Keratinocyte (primary cell): ENCODE measurements around the gene KIF5A. TPM values are rescaled to one million over a fixed set of nuclear protein-coding genes. Genes with fewer than 3 reads are reported as not detected.

Experiments
- DNase-seq: peaks from one replicate; pipeline ENCODE4 v3.0.0-alpha.2; 2011; ENCODE audit warnings: low read depth, missing footprints, low spot score
- FAIRE-seq: peaks from 2 replicates; lab custom pipeline; 2011; peaks lifted over from hg19 to GRCh38; lab: Jason Lieb, UNC
- H2AFZ ChIP-seq: 2 replicates; pipeline ENCODE4 v1.6.0; 2012; ENCODE audit warnings: low read length, control low read depth, inconsistent platforms; ENCODE audit not compliant: control insufficient read depth
- H3K27ac ChIP-seq: 2 replicates; pipeline ENCODE4 v1.5.1; 2011; ENCODE audit warnings: low read length; ENCODE audit not compliant: control insufficient read depth, insufficient read depth
- H3K27me3 ChIP-seq: 3 replicates; pipeline ENCODE4 v1.6.0; 2011; ENCODE audit warnings: low read length; ENCODE audit not compliant: control insufficient read depth, insufficient read depth; ENCODE audit errors: extremely low read depth
- H3K36me3 ChIP-seq, 2 experiments: 2 replicates in 1 of 2; 3 replicates in 1 of 2; pipeline ENCODE4 v1.5.1; 2011; ENCODE audit warnings: low read length in 2 of 2, mild to moderate bottlenecking in 1 of 2; ENCODE audit not compliant: control insufficient read depth in 2 of 2, insufficient read depth in 2 of 2; ENCODE audit errors: extremely low read depth in 1 of 2
- H3K4me1 ChIP-seq: 3 replicates; pipeline ENCODE4 v1.5.1; 2011; ENCODE audit warnings: low read length; ENCODE audit not compliant: control insufficient read depth, insufficient read depth; ENCODE audit errors: extremely low read depth
- H3K4me2 ChIP-seq: 3 replicates; pipeline ENCODE4 v1.6.0; 2011; ENCODE audit warnings: low read depth, low read length; ENCODE audit not compliant: control insufficient read depth, insufficient read depth; ENCODE audit errors: extremely low read depth
- H3K4me3 ChIP-seq, 3 experiments: fragments of 200-600 bp in 1 of 3; sonication (generic) in 1 of 3; 2 replicates in 2 of 3; 3 replicates in 1 of 3; pipeline ENCODE4 v1.5.1; 2011 to 2016; ENCODE audit warnings: low read length in 3 of 3, mild to moderate bottlenecking in 3 of 3, control low read depth in 2 of 3, inconsistent platforms in 1 of 3, low read depth in 1 of 3, mixed read lengths in 1 of 3, mixed run types in 1 of 3, moderate library complexity in 1 of 3; ENCODE audit not compliant: control insufficient read depth in 2 of 3, insufficient read depth in 2 of 3; ENCODE audit errors: extremely low read depth in 1 of 3
- H3K79me2 ChIP-seq: 2 replicates; pipeline ENCODE4 v1.6.0; 2012; ENCODE audit warnings: low read length; ENCODE audit not compliant: control insufficient read depth, insufficient read depth
- H3K9ac ChIP-seq: 3 replicates; pipeline ENCODE4 v1.6.0; 2011; ENCODE audit warnings: low read length; ENCODE audit not compliant: control insufficient read depth, insufficient read depth; ENCODE audit errors: extremely low read depth
- H3K9me1 ChIP-seq: 3 replicates; pipeline ENCODE4 v1.6.0; 2011; ENCODE audit warnings: low read length; ENCODE audit not compliant: control insufficient read depth, insufficient read depth; ENCODE audit errors: extremely low read depth
- H3K9me3 ChIP-seq: 2 replicates; pipeline ENCODE4 v1.5.1; 2012; ENCODE audit warnings: low read depth, low read length; ENCODE audit not compliant: control insufficient read depth
- H4K20me1 ChIP-seq: 3 replicates; pipeline ENCODE4 v1.6.0; 2011; ENCODE audit warnings: low read length; ENCODE audit not compliant: control insufficient read depth, insufficient read depth; ENCODE audit errors: extremely low read depth
- EZH2 ChIP-seq: IDR thresholded peaks from one replicate; pipeline ENCODE4 v1.6.1; 2012; ENCODE audit warnings: inconsistent platforms, mild to moderate bottlenecking, low read length, moderate library complexity
- dilution Hi-C: fragments of 300-500 bp; cut with MboI; formaldehyde crosslinking; loops from one replicate; pipeline ENCODE4 v1.7.0; 2020; ENCODE audit warnings: low sequenced_read_pairs; ENCODE audit not compliant: extremely low pct_ligation_motif_present
- polyA plus RNA-seq, 5 experiments: library from polyadenylated mRNA; depleted of rRNA in 3 of 5; stranded (reverse) in 3 of 5; stranded (forward) in 1 of 5; unstranded in 1 of 5; fragments of >200 nt; gene quantifications; 1 replicate in 1 of 5; 2 replicates in 3 of 5; 3 replicates in 1 of 5; pipeline versions ENCODE4 v1.2.1 to v1.2.3, GENCODE V29; 2011 to 2012; ENCODE audit warnings: missing spikeins in 2 of 5, low read depth in 1 of 5, low replicate concordance in 1 of 5
- TF ChIP-seq, protein P1 (sequence below), 3 experiments: IDR thresholded peaks in 1 of 3; conservative IDR thresholded peaks in 1 of 3; optimal IDR thresholded peaks in 1 of 3; 2 replicates in 2 of 3; 3 replicates in 1 of 3; pipeline versions ENCODE3 to v1.5.1; 2011; ENCODE audit warnings: low read length in 3 of 3, mild to moderate bottlenecking in 3 of 3, moderate library complexity in 2 of 3, control low read depth in 1 of 3, inconsistent platforms in 1 of 3; ENCODE audit not compliant: insufficient read depth in 2 of 3; ENCODE audit errors: extremely low read depth in 1 of 3

KIF5A gene
- polyA plus RNA-seq, 1 donor (not counting 4 experiments of a cell fraction or from before 2014, with no cell fraction given), result 0.05 TPM

DNA sequence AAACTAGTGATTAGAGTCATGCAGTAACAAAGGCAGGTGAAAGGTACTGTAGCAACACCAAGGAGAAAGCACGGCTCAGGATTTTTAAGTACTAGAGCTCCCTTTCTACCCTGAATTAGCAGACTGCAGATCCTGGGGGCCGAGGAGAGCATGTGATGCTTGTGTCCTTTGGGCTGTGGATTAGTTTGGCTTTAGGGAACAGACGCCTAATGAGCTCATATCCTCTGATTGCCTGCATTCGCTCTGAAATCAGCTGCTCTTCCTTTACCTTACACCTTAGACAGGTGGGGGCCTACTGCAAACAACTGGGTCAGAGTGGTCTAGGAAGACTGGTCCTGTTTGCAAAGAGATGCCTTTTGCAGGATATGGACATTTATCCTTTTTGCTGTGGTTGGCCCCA lies 43.3 kb downstream of the KIF5A start:
- Histone ChIP-seq H3K4me3 (no peak overlapping the region), H3K4me2 (peak overlapping the region; percentile 100), H3K9me1 (peaks cover 6% of the 10 kb centered on the region), H4K20me1 (no peaks in the 10 kb centered on the region), H3K36me3 (peaks cover 16 to 20% of the 10 kb centered on the region in 2 experiments), H3K79me2 (peaks cover 22% of the 10 kb centered on the region), H3K4me1 (peaks cover 22% of the 10 kb centered on the region), H3K27me3 (peaks cover under 1% of the 10 kb centered on the region), H3K27ac (no peak overlapping the region), H3K9ac (no peak overlapping the region), H3K9me3 (no peaks in the 10 kb centered on the region), H2AFZ (no peak overlapping the region)
- no peak for DNase-seq
- TF ChIP-seq EZH2, result no peak
- TF ChIP-seq, protein P1, sequence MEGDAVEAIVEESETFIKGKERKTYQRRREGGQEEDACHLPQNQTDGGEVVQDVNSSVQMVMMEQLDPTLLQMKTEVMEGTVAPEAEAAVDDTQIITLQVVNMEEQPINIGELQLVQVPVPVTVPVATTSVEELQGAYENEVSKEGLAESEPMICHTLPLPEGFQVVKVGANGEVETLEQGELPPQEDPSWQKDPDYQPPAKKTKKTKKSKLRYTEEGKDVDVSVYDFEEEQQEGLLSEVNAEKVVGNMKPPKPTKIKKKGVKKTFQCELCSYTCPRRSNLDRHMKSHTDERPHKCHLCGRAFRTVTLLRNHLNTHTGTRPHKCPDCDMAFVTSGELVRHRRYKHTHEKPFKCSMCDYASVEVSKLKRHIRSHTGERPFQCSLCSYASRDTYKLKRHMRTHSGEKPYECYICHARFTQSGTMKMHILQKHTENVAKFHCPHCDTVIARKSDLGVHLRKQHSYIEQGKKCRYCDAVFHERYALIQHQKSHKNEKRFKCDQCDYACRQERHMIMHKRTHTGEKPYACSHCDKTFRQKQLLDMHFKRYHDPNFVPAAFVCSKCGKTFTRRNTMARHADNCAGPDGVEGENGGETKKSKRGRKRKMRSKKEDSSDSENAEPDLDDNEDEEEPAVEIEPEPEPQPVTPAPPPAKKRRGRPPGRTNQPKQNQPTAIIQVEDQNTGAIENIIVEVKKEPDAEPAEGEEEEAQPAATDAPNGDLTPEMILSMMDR (optimal IDR thresholded peaks at IDR 0.05 in 1 of 3, IDR thresholded peaks at IDR 0.05 in 1 of 3, conservative IDR thresholded peaks at IDR 0.05 in 1 of 3; ENCODE audit: extremely low read depth in 1 of 3, insufficient read depth in 2 of 3, low read length in 3 of 3), result no peak
- no peak for FAIRE-seq
- dilution Hi-C loops, result loop anchor here (25.0 kb wide), 1 partner anchor 144 kb away; the partner anchor contains the start of genes AGAP2 and TSPAN31

DNA sequence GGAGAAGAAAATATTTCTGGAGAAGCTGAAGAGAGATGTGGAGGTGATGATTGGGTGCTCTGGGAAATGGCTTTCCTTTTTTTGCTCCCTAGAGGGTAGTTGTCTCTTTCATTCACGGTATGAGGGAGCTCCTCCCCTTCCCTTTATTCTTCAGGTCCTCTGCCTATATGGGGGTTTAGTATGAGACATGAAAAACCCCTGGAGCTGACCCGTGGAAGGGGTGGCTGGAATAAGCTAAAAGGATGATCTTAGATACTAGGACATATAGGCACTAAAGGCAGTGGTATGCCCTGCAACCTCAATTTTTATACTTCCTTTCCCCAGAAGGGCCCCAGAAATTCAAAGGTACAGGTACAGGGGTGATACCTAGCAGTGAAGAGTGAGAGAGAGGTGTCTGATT lies 50.6 kb downstream of the KIF5A start:
- TF ChIP-seq, protein P1 (optimal IDR thresholded peaks at IDR 0.05 in 1 of 3, IDR thresholded peaks at IDR 0.05 in 1 of 3, conservative IDR thresholded peaks at IDR 0.05 in 1 of 3; ENCODE audit: extremely low read depth in 1 of 3, insufficient read depth in 2 of 3, low read length in 3 of 3), result no peak
- TF ChIP-seq EZH2, result no peak
- Histone ChIP-seq H3K27me3 (peaks cover 5% of the 10 kb centered on the region), H4K20me1 (no peaks in the 10 kb centered on the region), H3K36me3 (peaks cover 22 to 40% of the 10 kb centered on the region in 2 experiments), H3K27ac (no peak overlapping the region), H3K4me2 (no peak overlapping the region), H3K9ac (no peak overlapping the region), H3K4me3 (no peak overlapping the region), H3K9me1 (peaks cover 3% of the 10 kb centered on the region), H2AFZ (no peak overlapping the region), H3K9me3 (no peaks in the 10 kb centered on the region), H3K4me1 (peaks cover 12% of the 10 kb centered on the region), H3K79me2 (no peaks in the 10 kb centered on the region)
- DNase-seq (no peak), FAIRE-seq (no peak)
- dilution Hi-C loops, result no loop called here
